IMR-90 (cell line): ENCODE measurements around the gene MID1. TPM values are rescaled to one million over a fixed set of nuclear protein-coding genes. Genes with fewer than 3 reads are reported as not detected.

Source experiments
- ATAC-seq: fragments of 200-7000 bp; cut with Tn5 transposase; 2 replicates; pipeline ENCODE4 v1.9.1; 2020; ENCODE audit warnings: low read depth, mild to moderate bottlenecking, moderate library complexity
- BruUV-seq: library from RNA; stranded (reverse); fragments of 400-500 nt; replicated peaks from 2 replicates; lab custom pipeline; 2021; lab: Mats Ljungman, UMichigan
- CTCF ChIA-PET: fragments of 300-600 bp; formaldehyde crosslinking; extraction: SDS; loops from one replicate; lab custom pipeline; 2021; ENCODE audit warnings: antibody characterized with exemption; lab: Yijun Ruan, JAX
- POLR2A ChIA-PET: fragments of 300-600 bp; sonication (Branson Sonifier 250); formaldehyde crosslinking; loops from one replicate; lab custom pipeline; 2022; ENCODE audit warnings: antibody characterized with exemption; ENCODE audit not compliant: unreplicated experiment; lab: Charles Lee
- DNase-seq: peaks from one replicate; pipeline ENCODE4 v3.0.0; 2013
- H2AFZ ChIP-seq: replicated peaks from 2 replicates; pipeline ENCODE3; 2013; ENCODE audit warnings: low read length, mild to moderate bottlenecking; ENCODE audit not compliant: poor library complexity
- H2AK5ac ChIP-seq: 2 replicates; pipeline ENCODE4 v1.6.1; 2013; ENCODE audit warnings: low read depth, low read length, inconsistent platforms
- H2AK9ac ChIP-seq: replicated peaks from 2 replicates; pipeline ENCODE3; 2013; ENCODE audit warnings: mild to moderate bottlenecking, low read depth, low read length, moderate library complexity; ENCODE audit not compliant: poor library complexity
- H2BK120ac ChIP-seq: 2 replicates; pipeline ENCODE4 v1.6.1; 2013; ENCODE audit warnings: low read depth, low read length, inconsistent platforms
- H2BK15ac ChIP-seq: 3 replicates; pipeline ENCODE4 v1.6.1; 2013; ENCODE audit warnings: low read depth, low read length, inconsistent platforms
- H2BK20ac ChIP-seq: 2 replicates; pipeline ENCODE4 v1.6.1; 2013; ENCODE audit warnings: low read depth, mild to moderate bottlenecking, inconsistent platforms, low read length, moderate library complexity
- H2BK5ac ChIP-seq: 2 replicates; pipeline ENCODE4 v1.6.1; 2013; ENCODE audit warnings: mild to moderate bottlenecking, low read depth, low read length, inconsistent platforms; ENCODE audit not compliant: poor library complexity, severe bottlenecking
- H3K14ac ChIP-seq: replicated peaks from 2 replicates; pipeline ENCODE4 v1.6.1; 2013; ENCODE audit warnings: low read depth, low read length, inconsistent platforms
- H3K18ac ChIP-seq: 2 replicates; pipeline ENCODE4 v1.6.1; 2013; ENCODE audit warnings: low read depth, low read length, control low read depth
- H3K23ac ChIP-seq: 2 replicates; pipeline ENCODE4 v1.6.1; 2013; ENCODE audit warnings: low read depth, low read length, inconsistent platforms
- H3K27ac ChIP-seq: 2 replicates; pipeline ENCODE4 v1.5.1; 2013; ENCODE audit warnings: mild to moderate bottlenecking, control low read depth, low read length; ENCODE audit not compliant: insufficient read depth
- H3K27me3 ChIP-seq: 2 replicates; pipeline ENCODE4 v1.6.1; 2013; ENCODE audit warnings: low read length; ENCODE audit not compliant: control insufficient read depth, insufficient read depth
- H3K36me3 ChIP-seq: 2 replicates; pipeline ENCODE4 v1.6.1; 2013; ENCODE audit warnings: low read length, mixed read lengths; ENCODE audit not compliant: control insufficient read depth, insufficient read depth
- H3K4ac ChIP-seq: 2 replicates; pipeline ENCODE4 v1.6.1; 2013; ENCODE audit warnings: low read depth, low read length, inconsistent platforms
- H3K4me1 ChIP-seq: 2 replicates; pipeline ENCODE4 v1.6.1; 2013; ENCODE audit warnings: low read length, mixed read lengths; ENCODE audit not compliant: control insufficient read depth, insufficient read depth
- H3K4me2 ChIP-seq: 2 replicates; pipeline ENCODE4 v1.6.1; 2013; ENCODE audit warnings: low read depth, mild to moderate bottlenecking, control low read depth, low read length, moderate library complexity
- H3K4me3 ChIP-seq: 2 replicates; pipeline ENCODE4 v1.5.1; 2013; ENCODE audit warnings: low read depth, mild to moderate bottlenecking, control low read depth, low read length, moderate library complexity; ENCODE audit not compliant: insufficient read depth
- H3K56ac ChIP-seq: 2 replicates; pipeline ENCODE4 v1.6.1; 2013; ENCODE audit warnings: low read length, inconsistent platforms; ENCODE audit not compliant: insufficient read depth; ENCODE audit errors: extremely low read depth
- H3K79me1 ChIP-seq, 2 experiments: 2 replicates each; pipeline ENCODE4 v1.6.1; 2013; ENCODE audit warnings: low read length in 2 of 2, inconsistent platforms in 1 of 2, low read depth in 1 of 2
- H3K9ac ChIP-seq: 2 replicates; pipeline ENCODE4 v1.6.1; 2013; ENCODE audit warnings: low read depth, low read length, control low read depth
- H3K9me1 ChIP-seq: 2 replicates; pipeline ENCODE4 v1.6.1; 2013; ENCODE audit warnings: low read length, inconsistent platforms; ENCODE audit not compliant: insufficient read depth
- H3K9me3 ChIP-seq: 2 replicates; pipeline ENCODE4 v1.6.1; 2013; ENCODE audit warnings: low read length; ENCODE audit not compliant: control insufficient read depth, insufficient read depth
- H4K20me1 ChIP-seq: 2 replicates; pipeline ENCODE4 v1.6.1; 2013; ENCODE audit warnings: low read length, inconsistent platforms; ENCODE audit not compliant: insufficient read depth
- H4K5ac ChIP-seq: 2 replicates; pipeline ENCODE4 v1.6.1; 2013; ENCODE audit warnings: mild to moderate bottlenecking, low read depth, low read length, control low read depth
- H4K8ac ChIP-seq, 2 experiments: 2 replicates each; pipeline ENCODE4 v1.6.1; 2013; ENCODE audit warnings: low read depth in 2 of 2, low read length in 2 of 2, control low read depth in 1 of 2, inconsistent platforms in 1 of 2
- H4K91ac ChIP-seq: 2 replicates; pipeline ENCODE4 v1.6.1; 2013; ENCODE audit warnings: low read depth, low read length, inconsistent platforms; ENCODE audit not compliant: insufficient read depth
- BHLHE40 ChIP-seq: fragments of 150-350 bp; IDR thresholded peaks from 2 replicates; pipeline ENCODE4 v1.6.1; 2016; ENCODE audit warnings: mild to moderate bottlenecking, low read depth, low read length
- CEBPB ChIP-seq: IDR thresholded peaks from 2 replicates; pipeline ENCODE4 v1.6.1; 2012; ENCODE audit warnings: low read depth, low read length, improper control_type of control experiment
- CHD1 ChIP-seq: IDR thresholded peaks from 2 replicates; pipeline ENCODE4 v1.6.1; 2012; ENCODE audit warnings: low read depth, low read length, improper control_type of control experiment
- CTCF ChIP-seq: conservative IDR thresholded peaks from 2 replicates; pipeline ENCODE4 v1.5.1; 2012; ENCODE audit warnings: mild to moderate bottlenecking, low read depth, low read length, improper control_type of control experiment
- ELK1 ChIP-seq: fragments of 150-350 bp; IDR thresholded peaks from 2 replicates; pipeline ENCODE4 v1.6.1; 2016; ENCODE audit warnings: low read depth, mild to moderate bottlenecking, low read length, moderate library complexity, borderline replicate concordance
- FOS ChIP-seq: fragments of 150-350 bp; IDR thresholded peaks from 2 replicates; pipeline ENCODE4 v1.6.1; 2016; ENCODE audit warnings: low read depth, low read length
- MAFK ChIP-seq: IDR thresholded peaks from 2 replicates; pipeline ENCODE4 v1.6.1; 2012; ENCODE audit warnings: low read depth, low read length, improper control_type of control experiment
- MAZ ChIP-seq: IDR thresholded peaks from 2 replicates; pipeline ENCODE4 v1.6.1; 2012; ENCODE audit warnings: low read depth, mild to moderate bottlenecking, low read length, improper control_type of control experiment, moderate library complexity, borderline replicate concordance
- MXI1 ChIP-seq: IDR thresholded peaks from 2 replicates; pipeline ENCODE4 v1.6.1; 2012; ENCODE audit warnings: low read depth, mild to moderate bottlenecking, low read length, moderate library complexity, borderline replicate concordance
- NFE2L2 ChIP-seq: fragments of 150-350 bp; IDR thresholded peaks from 2 replicates; pipeline ENCODE4 v1.6.1; 2016; ENCODE audit warnings: low read depth, mild to moderate bottlenecking, low read length
- POLR2A ChIP-seq: IDR thresholded peaks from 2 replicates; pipeline ENCODE4 v1.6.1; 2012; ENCODE audit warnings: mild to moderate bottlenecking, low read depth, low read length
- RAD21 ChIP-seq: IDR thresholded peaks from 2 replicates; pipeline ENCODE4 v1.6.1; 2012; ENCODE audit warnings: low read length, improper control_type of control experiment
- RCOR1 ChIP-seq: IDR thresholded peaks from 2 replicates; pipeline ENCODE4 v1.6.1; 2012; ENCODE audit warnings: mild to moderate bottlenecking, low read length, improper control_type of control experiment; ENCODE audit not compliant: insufficient replicate concordance
- RFX5 ChIP-seq: IDR thresholded peaks from 2 replicates; pipeline ENCODE4 v1.8.0; 2012; ENCODE audit warnings: low read depth, mild to moderate bottlenecking, low read length, moderate library complexity
- SMC3 ChIP-seq: fragments of 150-350 bp; IDR thresholded peaks from 2 replicates; pipeline ENCODE4 v1.6.1; 2016; ENCODE audit warnings: low read depth, mild to moderate bottlenecking, antibody characterized with exemption, low read length, moderate library complexity
- USF2 ChIP-seq: fragments of 150-350 bp; IDR thresholded peaks from 2 replicates; pipeline ENCODE4 v1.6.1; 2017; ENCODE audit warnings: mild to moderate bottlenecking, antibody characterized with exemption, low read length, low read depth
- WGBS, 2 experiments: methylation state at CpG; one replicate each; pipeline versions ENCODE4 v1.1.5 to v1.1.7; 2013; ENCODE audit warnings: missing lambda C conversion rate in 2 of 2; ENCODE audit not compliant: insufficient read length in 1 of 2; ENCODE audit errors: extremely low coverage in 2 of 2; 5-methylcytosine and 5-hydroxymethylcytosine counted together
- dilution Hi-C: fragments of 300-500 bp; cut with HindIII; formaldehyde crosslinking; loops from one replicate; pipeline ENCODE4 v1.14.3; 2018; ENCODE audit warnings: low sequenced_read_pairs; ENCODE audit not compliant: unreplicated experiment
- in situ Hi-C: fragments of 300-500 bp; cut with MboI; formaldehyde crosslinking; loops from 3 replicates; pipeline ENCODE4 v1.14.3; 2019; ENCODE audit warnings: low sequenced_read_pairs, inconsistent platforms, mixed read lengths
- intact Hi-C: fragments of 100-400 bp; cut with micrococcal nuclease; formaldehyde crosslinking; loops from 2 replicates; pipeline ENCODE4 v1.10.0; 2022
- polyA plus RNA-seq, 3 experiments: library from polyadenylated mRNA; depleted of rRNA; stranded (reverse); fragments of >200 nt; gene quantifications; 2 replicates each; pipeline ENCODE4 v1.2.3, GENCODE V29; 2012; ENCODE audit warnings: low replicate concordance in 1 of 3
- total RNA-seq: library from RNA; depleted of rRNA; stranded (reverse); fragments of >200 nt; gene quantifications from 2 replicates; pipeline ENCODE4 v1.2.3, GENCODE V29; 2012

MID1 gene
- total and polyA plus RNA-seq, 2 of the 4 experiments (the other 2 are of a cell fraction) = 37.2 to 106 TPM

- dilution Hi-C loops = no loop called here
- no peak overlapping the region for H2BK120ac ChIP-seq
- 0 out of 2 replicates have a peak, but pooled peaks cover 2% of the 10 kb centered on the region for H3K36me3 ChIP-seq
- no peak overlapping the region for H4K8ac ChIP-seq
- no peaks in the 10 kb centered on the region for H3K27me3 ChIP-seq
- no peak overlapping the region for H3K4ac ChIP-seq
- H4K91ac ChIP-seq = no peak overlapping the region
- ATAC-seq (no peak), DNase-seq (no peak)
- no peak overlapping the region for H2BK5ac ChIP-seq
- TF ChIP-seq FOS (no peak), CHD1 (no peak), BHLHE40 (no peak), RCOR1 (no peak), SMC3 (no peak), USF2 (no peak), RAD21 (no peak), NFE2L2 (no peak), MAZ (no peak), ELK1 (no peak), CEBPB (no peak), RFX5 (no peak), CTCF (no peak), POLR2A (no peak), MAFK (no peak), MXI1 (no peak)
- no peak overlapping the region for H3K23ac ChIP-seq
- H2AK9ac ChIP-seq = no peak overlapping the region
- peaks cover 7 to 13% of the 10 kb centered on the region in 2 experiments; a peak in 1 of 4 replicates for H3K79me1 ChIP-seq
- no peaks in the 10 kb centered on the region for H4K20me1 ChIP-seq
- no peaks in the 10 kb centered on the region for H3K4me1 ChIP-seq
- no peak overlapping the region for H3K56ac ChIP-seq
- H2AK5ac ChIP-seq = no peak overlapping the region
- no peak overlapping the region for H3K14ac ChIP-seq
- H3K18ac ChIP-seq = no peak overlapping the region
- H3K9ac ChIP-seq = no peak overlapping the region
- H4K5ac ChIP-seq = no peak overlapping the region
- H2AFZ ChIP-seq = no peak overlapping the region
- H3K4me2 ChIP-seq = no peak overlapping the region
- no peak overlapping the region for H2BK20ac ChIP-seq
- H3K9me3 ChIP-seq = peaks cover 7% of the 10 kb centered on the region
- H3K4me3 ChIP-seq = no peak overlapping the region
- 81% methylated on average over 2 of the region's 6 CpGs; no CpG with 5 or more reads in 1 of the 2 experiments for WGBS, 2 experiments
- no TSS peak for BruUV-seq
- in situ Hi-C loops = no loop called here
- ChIA-PET CTCF (no interaction called here), POLR2A (no interaction called here)
- no peaks in the 10 kb centered on the region for H3K9me1 ChIP-seq
- no peak overlapping the region for H3K27ac ChIP-seq
- H2BK15ac ChIP-seq = no peak overlapping the region
- intact Hi-C loops = no loop called here
These were observed 31.3 kb downstream of the MID1 start for GRCh38 chrX:10589098-10589497.
